GM18499 (cell line): Measurements from ENCODE around the gene ST8SIA1.
"Not testable (repeated sequence)": the region's sequence is repeated elsewhere in the genome, so short reads cannot be mapped to it uniquely, and the experiment has no call there.

Experiments
- ATAC-seq: cut with Tn5 transposase; IDR thresholded peaks from one replicate; pipeline ENCODE4 v1.9.1; 2021; ENCODE audit warnings: moderate number of reproducible peaks; ENCODE audit not compliant: insufficient read depth, unreplicated experiment

ST8SIA1 gene

DNA sequence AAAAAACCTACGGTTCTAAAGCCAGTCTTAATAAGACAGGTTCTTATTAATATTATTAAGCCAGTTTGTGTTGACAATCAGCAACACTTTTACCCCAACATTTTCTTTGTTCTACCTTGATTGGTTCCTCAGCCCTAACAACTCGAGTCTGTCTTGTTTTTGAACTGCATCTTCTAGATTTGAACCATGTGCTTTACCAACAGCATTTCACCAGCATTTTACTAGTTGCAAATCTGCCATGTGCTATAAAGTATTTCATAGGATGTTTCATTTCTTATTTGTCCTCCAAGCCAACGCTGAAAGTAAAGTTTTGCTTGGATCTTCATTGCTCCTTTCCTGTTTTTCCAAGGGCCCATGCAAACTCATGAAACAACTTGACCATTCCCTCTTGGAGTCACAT is 133.4 kb downstream of the ST8SIA1 start:
- ATAC-seq: no peak

DNA sequence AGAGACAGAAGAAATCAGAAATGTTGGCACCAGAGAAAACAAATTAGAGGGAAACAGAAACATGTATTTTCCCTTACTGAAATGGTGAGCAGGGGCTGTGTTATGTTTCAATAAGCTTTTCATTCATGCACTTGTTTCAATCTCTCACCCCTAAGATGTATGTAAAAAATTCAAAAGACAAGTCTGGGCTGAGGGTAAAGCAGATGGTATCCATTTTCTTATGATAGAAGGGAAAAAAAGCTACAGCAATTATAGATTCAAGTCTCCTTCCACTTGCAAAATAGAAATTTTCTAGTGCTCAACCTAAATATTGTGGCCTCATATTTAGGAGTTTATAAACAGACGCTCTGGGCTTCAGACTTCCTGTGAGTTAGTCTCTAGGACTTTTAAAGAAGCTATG is 138.3 kb downstream of the ST8SIA1 start:
- ATAC-seq: no peak

- ATAC-seq: no peak
These were observed 143.5 kb downstream of the ST8SIA1 start for GRCh38 chr12:22190969-22191368.

GRCh38 chr12:22188431-22188830 is 146.1 kb downstream of the ST8SIA1 start:
- no peak for ATAC-seq

DNA sequence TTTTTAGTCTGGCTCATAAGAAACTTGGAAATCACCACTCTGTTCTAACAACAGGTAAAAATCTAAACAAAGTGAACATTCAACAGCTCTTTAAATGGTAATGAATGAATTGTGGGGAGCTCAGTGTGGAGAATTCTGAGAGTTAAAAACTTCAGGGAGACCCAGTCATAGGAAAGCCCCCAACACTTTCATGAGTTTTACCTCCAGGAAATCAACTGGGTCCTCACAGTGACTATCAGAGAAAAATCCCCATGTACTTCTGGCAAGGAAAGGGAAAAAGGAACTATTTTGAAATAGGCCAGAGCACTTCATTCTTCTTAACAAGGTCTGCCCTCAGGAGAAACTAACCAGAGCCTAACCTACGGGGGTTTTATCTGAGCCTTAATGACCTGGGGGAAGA is 153.8 kb downstream of the ST8SIA1 start:
- ATAC-seq: no peak

DNA sequence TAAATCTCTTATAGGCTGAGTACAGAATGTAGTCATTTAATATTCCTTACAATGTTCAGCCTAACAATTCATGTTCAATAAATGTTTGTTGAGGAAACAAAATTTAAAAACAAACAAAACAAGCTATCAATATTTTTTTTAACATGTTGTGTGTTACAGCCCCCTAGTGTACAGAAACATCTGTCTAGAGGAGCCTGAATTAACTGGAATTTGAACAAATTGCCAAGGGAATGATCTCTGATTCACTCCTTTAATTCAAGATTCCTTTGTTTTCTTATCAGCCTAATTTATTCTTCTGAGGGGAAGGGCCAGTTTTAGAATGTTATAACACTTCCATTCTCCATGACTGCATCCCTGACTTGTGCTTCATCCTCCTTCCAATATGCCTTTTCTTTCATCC is 161.3 kb downstream of the ST8SIA1 start:
- ATAC-seq: no peak

DNA sequence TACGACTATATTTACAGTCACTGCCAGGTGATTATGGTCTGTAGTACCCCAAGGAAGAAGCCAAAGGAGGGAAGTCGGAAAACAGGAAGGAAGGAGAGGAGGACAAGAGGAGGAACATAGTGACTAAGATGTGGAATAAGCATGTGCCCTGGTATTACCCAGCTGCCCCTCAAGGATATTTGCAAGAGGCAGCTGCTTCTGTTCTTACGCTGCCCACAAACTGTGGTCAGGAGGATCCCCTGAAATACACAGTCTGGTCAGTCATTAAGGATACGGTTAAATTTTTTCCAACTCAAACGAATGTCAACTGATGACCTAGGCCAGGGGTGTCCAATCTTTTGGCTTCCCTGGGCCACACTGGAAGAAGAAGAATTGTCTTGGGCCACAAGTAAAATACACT is 162.0 kb downstream of the ST8SIA1 start:
- no peak for ATAC-seq

- no peak for ATAC-seq
These were observed 165.1 kb downstream of the ST8SIA1 start for GRCh38 chr12:22169376-22169775.

- no peak for ATAC-seq
These were observed 170.4 kb downstream of the ST8SIA1 start for GRCh38 chr12:22164139-22164538.

- ATAC-seq: no peak
These were observed 170.9 kb downstream of the ST8SIA1 start for GRCh38 chr12:22163594-22163993.

DNA sequence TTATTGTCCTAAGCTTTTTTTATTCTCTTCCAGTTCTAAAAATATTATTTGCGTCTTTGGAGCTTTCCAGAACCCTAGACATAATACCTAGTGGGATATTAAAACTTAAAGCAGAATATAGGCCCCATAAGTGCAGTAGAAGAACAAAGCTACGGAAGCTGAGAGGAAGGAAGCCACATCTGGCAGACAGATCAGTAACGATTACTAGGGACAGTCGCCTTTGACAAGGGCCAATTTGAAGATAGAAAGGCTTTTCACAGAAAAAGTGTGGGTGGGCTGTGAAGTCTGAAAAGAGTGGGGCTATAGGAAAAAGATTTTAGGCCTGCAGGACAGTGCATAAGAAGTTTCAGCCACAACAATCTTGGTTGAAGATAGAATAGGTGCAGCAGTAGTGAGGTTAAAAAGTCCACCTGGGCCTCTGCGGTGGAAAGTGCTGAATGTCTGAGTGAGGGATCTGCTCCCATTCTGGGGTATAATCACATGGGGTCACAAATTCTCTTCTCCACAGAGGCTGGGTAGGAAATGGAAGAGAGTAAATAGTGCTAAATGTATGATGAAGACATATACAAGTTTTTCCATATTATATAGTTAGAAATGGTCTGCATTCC is 174.0 kb downstream of the ST8SIA1 start:
- no peak for ATAC-seq

DNA sequence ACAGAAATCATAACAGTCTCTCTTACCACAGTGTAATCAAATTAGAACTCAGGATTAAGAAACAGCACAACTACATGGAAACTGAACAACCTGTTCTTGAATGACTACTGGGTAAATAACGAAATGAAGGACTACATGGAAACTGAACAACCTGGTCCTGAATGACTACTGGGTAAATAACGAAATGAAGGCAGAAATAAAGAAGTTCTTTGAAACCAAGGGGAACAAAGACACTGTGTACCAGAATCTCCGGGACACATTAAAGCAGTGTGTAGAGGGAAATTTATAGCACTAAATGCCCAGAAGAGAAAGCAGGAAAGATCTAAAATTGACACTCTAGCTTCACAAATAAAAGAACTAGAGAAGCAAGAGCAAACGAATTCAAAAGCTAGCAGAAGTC is 185.2 kb downstream of the ST8SIA1 start:
- ATAC-seq: not testable (repeated sequence)

GRCh38 chr12:22146686-22147085 is 187.8 kb downstream of the ST8SIA1 start:
- ATAC-seq: not testable (repeated sequence)
